ENCODE measurements around the gene BRMS1L. TPM values are rescaled to one million over a fixed set of nuclear protein-coding genes. Genes with fewer than 3 reads are reported as not detected.

BRMS1L gene
- total RNA-seq, 2 donors from 2014 or later: 5.2 to 6.6 TPM

- intact Hi-C loops (cut with DNase I): no loop called here
- Histone ChIP-seq H3K4me1 (replicated peaks) (no peaks in the 10 kb centered on the region), H3K4me3 (no peak overlapping the region), H3K27me3 (replicated peaks; ENCODE audit: insufficient read depth) (no peaks in the 10 kb centered on the region), H3K36me3 (no peaks in the 10 kb centered on the region), H3K27ac (no peak overlapping the region), H3K9me3 (no peaks in the 10 kb centered on the region)
- TF ChIP-seq CTCF (IDR thresholded peaks at IDR 0.05) (no peak), POLR2A (IDR thresholded peaks at IDR 0.05) (no peak), POLR2AphosphoS5 (IDR thresholded peaks at IDR 0.05) (no peak)
- no peak for DNase-seq (ENCODE audit: low spot score)
- WGBS: 95% methylated on average over 8 of the region's 8 CpGs
Observed at GRCh38 chr14:35844494-35844893, 18.4 kb downstream of the BRMS1L start.

- no peak for DNase-seq (ENCODE audit: low spot score)
- H3K36me3 ChIP-seq: no peaks in the 10 kb centered on the region
- TF ChIP-seq POLR2A (IDR thresholded peaks at IDR 0.05) (no peak), POLR2AphosphoS5 (IDR thresholded peaks at IDR 0.05) (no peak), CTCF (IDR thresholded peaks at IDR 0.05) (no peak)
- intact Hi-C loops (cut with DNase I): no loop called here
- H3K27me3 ChIP-seq (replicated peaks; ENCODE audit: insufficient read depth): no peaks in the 10 kb centered on the region
- 94% methylated on average over 2 of the region's 2 CpGs for WGBS
- H3K27ac ChIP-seq: no peak overlapping the region
- H3K4me3 ChIP-seq: no peak overlapping the region
- no peaks in the 10 kb centered on the region for H3K9me3 ChIP-seq
- H3K4me1 ChIP-seq (replicated peaks): no peaks in the 10 kb centered on the region
Observed at GRCh38 chr14:35847636-35848035, 21.5 kb downstream of the BRMS1L start.

GRCh38 chr14:35849122-35849521 is 23.0 kb downstream of the BRMS1L start:
- intact Hi-C loops (cut with DNase I): no loop called here
- Histone ChIP-seq H3K27me3 (replicated peaks; ENCODE audit: insufficient read depth) (no peaks in the 10 kb centered on the region), H3K4me1 (replicated peaks) (no peaks in the 10 kb centered on the region), H3K27ac (no peak overlapping the region), H3K9me3 (no peaks in the 10 kb centered on the region), H3K4me3 (no peak overlapping the region), H3K36me3 (no peaks in the 10 kb centered on the region)
- no peak for TF ChIP-seq POLR2A (IDR thresholded peaks at IDR 0.05)
- no peak for TF ChIP-seq CTCF (IDR thresholded peaks at IDR 0.05)
- TF ChIP-seq POLR2AphosphoS5 (IDR thresholded peaks at IDR 0.05): no peak
- WGBS: 86% methylated on average over 1 of the region's 1 CpG
- no peak for DNase-seq (ENCODE audit: low spot score)

GRCh38 chr14:35851823-35852222 is 25.7 kb downstream of the BRMS1L start:
- Histone ChIP-seq H3K36me3 (no peaks in the 10 kb centered on the region), H3K4me1 (replicated peaks) (no peaks in the 10 kb centered on the region), H3K9me3 (no peaks in the 10 kb centered on the region), H3K27ac (no peak overlapping the region), H3K4me3 (no peak overlapping the region), H3K27me3 (replicated peaks; ENCODE audit: insufficient read depth) (no peaks in the 10 kb centered on the region)
- no peak for DNase-seq (ENCODE audit: low spot score)
- over 99% methylated on average over 3 of the region's 3 CpGs for WGBS
- intact Hi-C loops (cut with DNase I): no loop called here
- no peak for TF ChIP-seq POLR2AphosphoS5 (IDR thresholded peaks at IDR 0.05)
- TF ChIP-seq POLR2A (IDR thresholded peaks at IDR 0.05): no peak
- TF ChIP-seq CTCF (IDR thresholded peaks at IDR 0.05): no peak

GRCh38 chr14:35853225-35853624 is 27.1 kb downstream of the BRMS1L start:
- H3K27me3 ChIP-seq (replicated peaks; ENCODE audit: insufficient read depth): no peaks in the 10 kb centered on the region
- TF ChIP-seq POLR2AphosphoS5 (IDR thresholded peaks at IDR 0.05) (no peak), CTCF (IDR thresholded peaks at IDR 0.05) (no peak), POLR2A (IDR thresholded peaks at IDR 0.05) (no peak)
- intact Hi-C loops (cut with DNase I): no loop called here
- no peaks in the 10 kb centered on the region for H3K4me1 ChIP-seq (replicated peaks)
- WGBS: 96% methylated on average over 2 of the region's 2 CpGs
- H3K4me3 ChIP-seq: no peak overlapping the region
- H3K27ac ChIP-seq: no peak overlapping the region
- no peak for DNase-seq (ENCODE audit: low spot score)
- no peaks in the 10 kb centered on the region for H3K9me3 ChIP-seq
- no peaks in the 10 kb centered on the region for H3K36me3 ChIP-seq

Measured in prostate gland (tissue), 2 donors.